ENCODE data around the gene MCM5.

DNA sequence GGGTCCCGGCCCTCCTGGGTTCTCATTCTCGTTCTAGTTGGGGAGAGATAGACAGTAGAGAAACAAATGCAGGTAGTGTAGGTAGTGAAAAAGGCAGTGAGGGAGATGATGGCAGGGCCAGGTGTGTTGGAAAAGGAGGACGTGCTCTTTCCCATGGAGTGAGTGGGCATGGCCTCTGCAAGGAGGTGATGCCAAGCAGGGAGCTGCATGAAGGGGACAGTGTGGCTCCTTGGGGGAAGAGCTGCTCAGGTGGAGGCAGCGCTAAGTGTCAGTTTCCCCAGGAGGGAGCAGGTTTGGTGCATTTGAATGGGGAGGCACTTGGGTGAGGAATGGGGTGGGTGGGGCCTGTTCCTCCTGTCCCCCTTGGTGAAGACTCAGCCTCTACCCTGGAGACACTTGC, 22.2 kb downstream of the MCM5 start:
- TF ChIP-seq ZNF274 (IDR thresholded peaks at IDR 0.05; ENCODE audit: low read depth, low read length) (no peak), YY1 (IDR thresholded peaks at IDR 0.05; ENCODE audit: insufficient read depth, insufficient read length) (no peak)
